ENCODE results near the gene APBA2.

DNA sequence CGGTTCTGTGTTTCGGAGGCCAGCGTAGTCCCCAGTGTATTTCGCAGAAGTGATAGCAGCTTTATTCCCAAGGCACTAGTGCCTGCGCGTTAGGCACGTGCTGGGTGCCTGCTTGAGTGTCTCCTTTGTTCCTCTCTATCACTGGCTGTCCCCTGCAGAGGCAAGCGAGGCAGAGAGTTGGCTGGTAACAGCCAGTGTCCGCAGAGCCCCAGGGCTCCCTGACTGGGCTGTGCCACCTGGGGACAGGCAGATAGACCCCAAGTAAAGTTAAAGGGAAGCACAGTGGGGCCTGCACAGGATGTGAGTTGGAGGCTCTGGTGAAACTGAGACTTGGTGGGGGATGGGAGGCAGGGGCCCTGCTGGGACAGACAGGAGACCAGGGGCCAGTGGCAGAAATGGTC, 50.7 kb downstream of the APBA2 start:
- TF ChIP-seq CTCF (conservative IDR thresholded peaks at IDR 0.05; ENCODE audit: low read length) (no peak), EZH2phosphoT487 (IDR thresholded peaks at IDR 0.05; ENCODE audit: borderline replicate concordance, low read depth, low read length) (no peak)

All from OCI-LY7 (cell line).